GM18502 (cell line): Measurements from ENCODE around the gene NOTCH3.

Experiments
- ATAC-seq: cut with Tn5 transposase; IDR thresholded peaks from one replicate; pipeline ENCODE4 v1.9.1; 2021; ENCODE audit warnings: mild to moderate bottlenecking; ENCODE audit not compliant: unreplicated experiment, poor library complexity

NOTCH3 gene

DNA sequence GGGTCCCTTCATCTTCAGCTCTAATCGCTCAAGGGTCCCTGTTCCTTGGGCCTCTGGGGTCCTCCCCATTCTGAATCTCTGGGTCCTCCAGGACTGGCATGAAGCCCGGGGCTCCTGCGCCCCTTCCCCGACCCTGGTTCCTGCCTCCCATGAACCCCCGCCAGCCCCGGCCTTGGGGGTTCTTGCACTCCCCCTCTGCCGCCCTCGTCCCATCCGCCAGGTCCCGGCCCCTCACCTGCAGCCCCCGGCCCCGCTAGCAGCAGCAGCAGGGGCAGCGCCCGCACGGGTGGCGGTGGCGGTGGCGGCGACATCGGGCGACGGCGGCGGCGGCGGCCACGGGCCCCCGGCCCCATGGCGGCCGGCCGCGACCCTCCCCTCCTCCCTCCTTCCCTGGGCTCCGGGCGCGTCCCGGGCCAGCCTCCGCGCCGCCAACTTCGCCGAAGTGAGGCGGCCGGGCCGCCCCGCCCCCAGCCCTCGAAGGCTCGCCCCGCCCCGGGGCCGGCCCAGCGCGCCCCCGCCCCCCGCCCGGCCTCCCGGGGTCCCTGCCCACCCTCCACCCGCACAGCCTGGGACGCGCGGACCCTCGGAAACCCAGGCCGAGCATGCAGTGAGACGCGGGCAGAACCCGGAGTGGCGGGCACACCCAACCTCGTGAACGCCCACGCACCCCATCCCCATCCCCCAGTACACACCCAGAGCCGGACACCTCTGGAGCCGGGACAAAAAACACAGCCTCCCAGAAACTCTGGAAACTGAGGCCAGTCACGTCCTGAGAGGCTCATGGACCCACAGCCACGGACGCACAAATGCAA, at the start of gene NOTCH3:
Gene NOTCH3, minus strand, starts transcription at position 443 of the 812 bp plus-strand sequence. Its CDS starts 90 bp downstream, at position 353.
- ATAC-seq = no peak

DNA sequence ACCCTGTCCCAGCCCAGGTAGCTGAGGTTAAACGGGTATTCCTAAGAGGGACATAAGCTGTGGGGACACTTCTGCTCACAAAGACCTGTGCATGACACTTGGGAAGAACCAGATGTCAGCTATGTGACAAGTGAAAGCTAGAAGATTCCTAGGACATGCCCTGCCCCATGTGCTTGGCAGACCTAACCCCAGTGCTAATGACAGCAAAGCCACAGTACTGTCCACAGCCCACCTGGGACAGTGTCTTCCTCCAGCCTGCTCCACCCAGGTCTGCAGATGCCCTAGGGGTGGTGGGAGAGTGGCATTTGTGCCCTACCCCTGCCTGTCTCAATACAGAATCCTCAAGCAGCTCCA, 49.8 kb upstream of the NOTCH3 start:
- no peak for ATAC-seq

DNA sequence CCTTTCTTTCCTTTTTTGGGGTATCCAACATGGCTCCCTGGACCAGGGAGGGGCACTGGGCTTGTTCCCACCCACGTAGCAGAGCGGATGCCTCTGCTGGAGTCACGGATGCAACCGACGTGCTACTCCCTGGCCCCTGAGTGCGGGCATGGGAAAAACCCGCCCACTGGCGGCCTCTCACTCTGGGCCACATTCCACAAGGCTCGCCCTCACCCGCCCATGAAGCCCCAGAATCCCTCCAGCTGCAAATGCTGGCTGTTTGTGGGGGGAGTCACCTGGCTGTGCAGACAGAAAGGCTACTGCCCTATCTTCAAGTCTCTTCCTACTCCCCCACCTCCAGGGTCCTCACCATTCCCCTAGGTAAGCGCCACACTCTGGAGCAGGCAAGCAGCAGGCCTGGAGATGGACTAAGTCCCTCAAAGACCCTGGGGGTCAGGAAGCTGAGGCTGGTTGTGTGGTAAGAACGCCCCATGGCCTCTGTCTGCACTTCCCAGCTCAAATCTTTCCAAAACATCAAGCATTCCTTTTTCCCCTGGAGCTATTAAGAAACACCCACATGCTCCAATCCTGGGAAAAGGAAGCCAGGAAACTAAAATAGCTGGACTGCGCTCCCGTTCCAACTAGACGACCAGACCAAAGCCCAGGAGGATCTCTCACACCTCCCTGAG, 49.3 kb upstream of the NOTCH3 start:
- no peak for ATAC-seq

DNA sequence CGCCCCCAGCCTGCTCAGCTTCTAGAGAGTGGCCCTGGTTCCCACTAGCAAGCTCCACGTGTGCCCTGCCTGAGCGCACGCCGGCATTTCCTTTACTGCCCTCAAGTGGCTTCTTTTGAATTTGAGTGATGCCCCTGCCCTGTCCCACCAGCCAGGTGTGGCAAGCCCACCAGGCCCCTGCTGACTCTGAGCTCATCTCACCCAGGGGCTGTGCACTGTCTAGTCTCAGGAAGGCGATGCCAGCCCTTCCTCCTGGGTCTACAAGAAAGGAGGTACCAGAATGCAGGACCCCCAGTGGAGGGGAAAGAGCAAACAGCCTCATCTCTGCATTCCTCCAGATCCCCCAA, 48.7 kb upstream of the NOTCH3 start:
- ATAC-seq = no peak

DNA sequence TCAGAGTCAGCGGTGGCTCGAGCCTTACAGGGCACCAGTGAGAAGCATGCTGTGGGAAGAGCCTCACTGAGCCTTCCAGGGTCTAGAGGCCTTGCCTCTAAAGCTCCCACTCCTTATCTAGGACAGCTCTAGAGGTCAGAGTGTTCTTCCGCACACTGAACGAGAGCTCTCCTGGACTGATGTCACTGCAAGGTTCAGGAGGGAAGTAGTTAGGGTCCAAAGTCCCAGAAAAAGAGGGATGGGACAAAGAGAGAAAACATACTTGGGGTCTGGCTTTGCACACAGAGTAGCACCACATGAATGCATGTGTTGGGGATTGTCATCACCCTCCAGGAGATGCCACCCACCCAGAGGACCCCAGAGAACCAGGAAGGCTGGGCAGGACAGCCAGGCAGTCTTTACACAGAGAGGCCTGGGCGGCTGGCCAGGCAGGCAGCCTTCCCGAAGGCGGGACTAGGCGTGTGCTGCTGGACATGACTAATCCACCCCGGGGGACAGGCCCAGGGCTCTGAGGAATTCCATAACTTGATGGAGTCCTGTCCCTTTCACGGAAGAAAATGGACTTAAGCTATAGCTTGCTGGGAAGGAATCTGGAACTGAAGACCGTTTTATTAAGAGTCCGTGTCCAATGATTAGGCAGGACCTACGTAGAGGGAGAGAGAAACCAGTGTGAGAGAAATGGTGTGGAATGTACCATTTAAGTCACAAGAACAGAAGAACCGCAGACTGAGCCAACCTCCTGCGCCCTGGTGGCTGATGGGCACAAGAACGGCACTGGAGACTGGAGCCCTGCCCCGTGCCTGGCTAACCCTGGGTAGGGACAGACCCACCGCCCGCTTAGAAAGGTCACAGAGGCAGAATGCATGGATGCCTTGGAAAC, 48.1 kb upstream of the NOTCH3 start:
- ATAC-seq = no peak

DNA sequence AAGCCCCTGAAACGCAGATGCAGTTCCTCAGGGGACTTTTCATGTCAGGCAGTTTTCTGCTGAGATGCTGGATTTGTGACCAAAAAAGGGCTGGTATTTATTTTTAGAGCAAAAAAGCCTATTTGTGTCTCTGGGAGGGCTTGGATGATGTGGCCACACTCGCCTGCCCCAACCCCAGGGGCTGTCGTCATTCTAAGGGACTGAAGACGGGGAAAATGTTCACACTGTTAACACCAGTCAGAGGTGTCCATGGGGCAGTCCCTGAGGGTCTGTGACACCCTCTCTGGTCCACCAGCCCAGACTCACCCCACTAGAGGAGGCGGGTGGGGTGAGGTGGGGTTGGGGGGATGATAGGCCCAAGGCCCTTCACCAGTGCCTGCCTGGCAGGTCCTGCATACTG, 47.3 kb upstream of the NOTCH3 start:
- ATAC-seq = no peak

DNA sequence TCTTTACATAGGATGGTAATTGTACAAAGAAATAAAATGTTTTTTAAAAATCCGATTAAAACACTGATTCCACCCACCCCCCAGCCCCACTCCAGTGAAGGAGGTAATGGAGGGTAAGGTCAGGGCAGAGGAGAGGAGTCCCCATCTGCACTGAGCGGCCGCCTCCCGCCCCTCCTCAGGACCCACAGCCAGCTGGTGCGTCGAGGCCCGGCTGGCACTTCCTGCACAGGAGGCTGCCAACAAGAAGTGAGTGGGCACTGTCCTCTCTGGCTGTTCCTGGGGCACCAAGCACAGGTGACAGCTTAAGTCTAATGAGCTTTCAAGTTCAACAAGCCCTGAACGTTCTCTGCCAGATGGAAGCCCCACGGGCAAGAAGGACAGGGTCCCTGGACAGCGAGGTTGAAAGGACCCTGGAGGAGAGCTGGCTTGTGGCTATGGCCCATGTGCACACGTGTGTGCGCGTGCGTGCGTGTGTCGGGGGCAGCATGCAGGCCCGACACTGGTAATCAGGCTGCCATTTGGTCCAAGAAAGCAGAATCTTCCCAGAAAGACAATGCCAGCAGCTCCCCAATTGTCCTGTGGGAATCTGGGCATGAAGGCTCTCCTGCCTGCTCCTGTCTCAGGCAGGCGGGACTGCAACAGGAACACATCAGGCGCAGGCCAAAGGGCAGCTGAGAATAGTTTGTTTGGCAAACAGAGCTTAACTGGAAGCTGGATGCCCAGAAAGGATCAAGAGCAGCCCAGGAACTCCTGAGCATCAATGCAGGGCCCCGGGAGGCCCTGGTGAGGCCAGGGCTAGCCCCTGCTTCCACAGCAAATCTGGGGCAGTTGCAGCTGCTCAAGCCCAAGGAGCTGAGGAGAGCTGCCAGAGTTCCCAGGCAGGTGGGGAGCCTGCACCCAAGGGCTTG, 46.6 kb upstream of the NOTCH3 start:
- no peak for ATAC-seq

DNA sequence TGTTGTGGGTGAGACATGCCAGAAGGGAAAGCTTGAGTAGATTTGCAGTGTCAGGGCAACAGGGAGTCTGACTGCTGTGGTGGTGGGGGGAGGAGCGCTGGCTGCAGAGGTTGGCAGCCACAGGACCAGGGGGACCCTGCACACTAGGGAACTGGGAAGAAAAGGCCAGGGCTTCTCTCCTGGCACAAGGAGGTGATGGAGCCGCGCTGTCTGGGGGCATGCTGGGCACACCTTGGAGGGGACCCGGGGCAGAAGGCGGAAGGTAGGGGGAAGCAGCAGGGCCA, 45.3 kb upstream of the NOTCH3 start:
- ATAC-seq = no peak

DNA sequence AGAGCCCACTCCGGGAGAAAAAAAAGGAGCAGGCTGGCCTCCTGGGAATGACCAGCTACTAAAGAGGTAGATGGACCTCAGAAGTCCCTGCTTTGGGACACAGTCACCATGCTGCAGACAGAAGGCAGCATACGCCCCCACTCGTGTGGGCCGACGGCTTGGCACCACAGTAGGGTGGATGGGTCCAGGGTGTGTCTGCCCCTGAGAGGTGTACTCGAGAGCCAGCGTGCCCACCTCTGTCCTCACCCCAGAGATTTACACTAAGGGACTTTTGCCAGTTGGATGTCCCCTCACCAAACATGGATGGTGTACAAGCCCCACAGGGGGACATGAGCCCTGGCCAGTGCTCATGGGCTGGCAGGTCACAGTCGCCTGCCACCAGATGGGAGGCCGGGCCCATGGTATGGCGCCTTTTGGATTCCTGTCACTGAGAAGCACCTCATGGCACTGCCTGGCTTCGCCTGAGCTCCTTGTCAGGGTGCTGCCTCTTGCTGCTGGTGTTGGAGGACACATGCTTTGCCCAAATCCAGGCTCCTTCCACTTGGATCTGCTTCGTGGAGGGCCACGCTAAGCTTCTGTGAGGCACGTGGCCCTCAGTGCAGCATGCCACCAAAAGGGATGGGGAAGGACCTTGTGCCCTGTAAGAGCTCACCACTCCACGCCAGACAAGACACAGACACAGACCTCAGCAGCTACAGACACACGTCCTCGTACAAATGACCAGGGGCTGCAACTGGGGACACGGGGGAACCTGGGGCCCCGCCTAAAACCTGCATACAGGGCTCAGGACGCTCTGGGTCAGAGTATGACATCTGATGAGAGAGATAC, 44.8 kb upstream of the NOTCH3 start:
- no peak for ATAC-seq

DNA sequence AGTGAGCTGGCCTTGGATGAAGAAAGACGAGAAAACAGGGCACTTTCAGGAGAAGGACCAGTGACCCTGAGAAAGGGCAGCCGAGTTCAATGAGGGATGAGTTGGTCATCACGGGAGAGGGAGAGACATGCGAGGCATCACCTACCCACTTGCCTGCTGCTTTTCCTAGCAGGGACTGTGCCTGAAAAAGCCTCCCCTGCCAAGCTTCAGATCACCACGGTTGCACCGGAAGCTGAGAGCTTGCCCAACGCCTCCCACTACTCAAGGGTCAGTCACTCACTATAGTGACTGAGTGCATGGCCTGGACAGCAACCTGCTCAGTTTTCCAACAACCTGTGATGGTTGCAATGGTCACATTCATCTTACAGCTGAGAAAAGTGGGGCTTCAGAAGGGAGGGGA, 44.0 kb upstream of the NOTCH3 start:
- ATAC-seq = no peak

DNA sequence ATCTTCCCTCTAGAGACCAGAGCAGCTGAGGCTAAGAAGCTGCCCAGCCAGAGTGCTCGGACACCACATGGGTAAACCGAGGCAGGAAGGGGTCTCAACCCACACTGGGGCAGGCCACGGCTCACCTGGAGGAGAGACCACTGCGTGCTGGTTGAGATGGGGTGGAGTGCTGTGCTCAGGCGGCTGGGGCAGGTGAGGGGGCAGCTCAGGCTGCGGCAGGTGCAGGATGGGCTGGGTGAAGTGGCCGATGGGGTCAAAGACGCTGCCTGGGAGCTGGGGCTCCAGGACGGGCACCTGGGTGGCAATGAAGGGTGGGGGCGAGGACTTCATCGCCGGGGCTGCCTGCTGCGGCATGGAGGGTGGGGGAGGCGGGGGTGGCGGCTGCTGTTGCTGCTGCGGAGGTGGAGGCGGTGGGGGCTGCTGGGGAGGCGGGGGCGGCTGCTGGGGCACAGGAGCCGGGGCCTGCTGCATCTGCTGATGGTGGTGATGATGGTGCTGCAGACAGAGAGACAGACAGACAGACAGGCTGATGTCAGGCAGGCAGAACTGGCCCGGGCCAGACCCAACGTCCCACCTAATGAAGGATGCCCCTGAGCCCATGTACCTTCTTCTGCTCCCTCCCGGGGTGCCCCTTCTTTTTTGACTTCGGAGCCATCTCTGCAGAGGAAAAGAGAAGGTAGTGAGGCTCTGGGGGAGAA, 43.5 kb upstream of the NOTCH3 start:
- ATAC-seq = no peak

DNA sequence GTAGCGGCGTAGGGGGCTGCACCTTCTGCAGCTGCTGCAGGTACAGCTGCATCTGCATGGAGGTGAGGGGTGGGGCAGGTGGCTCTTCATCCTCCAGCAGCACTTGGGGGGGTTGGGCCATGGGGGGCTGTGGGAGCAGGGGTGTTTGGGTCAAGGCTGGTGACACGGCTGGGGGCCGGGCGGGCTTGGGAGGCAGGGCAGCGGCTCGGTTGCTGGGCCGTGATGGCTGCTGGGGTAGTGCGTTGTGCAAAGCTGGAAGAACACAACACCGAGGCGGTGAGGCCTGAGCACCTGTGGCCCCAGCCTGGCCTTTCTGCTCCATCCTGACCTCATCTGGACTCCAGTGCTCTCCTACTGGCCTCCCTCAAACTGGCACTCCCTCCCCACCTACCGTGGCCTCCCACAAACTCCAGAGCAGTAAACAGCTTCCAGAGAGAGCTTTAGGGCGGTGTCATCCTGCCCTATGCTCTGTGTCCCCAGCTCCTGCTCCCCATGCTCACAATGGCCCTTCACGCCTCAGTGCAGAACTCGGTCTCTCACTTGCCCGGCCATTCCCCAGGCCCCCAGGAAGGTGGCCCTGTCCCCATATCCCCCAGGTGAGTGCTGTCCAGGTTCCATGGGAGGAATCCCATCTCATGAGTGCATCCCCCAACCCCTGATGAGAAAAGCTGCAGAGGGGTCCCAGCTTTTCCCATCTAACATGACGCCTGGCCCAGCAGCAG, 42.6 kb upstream of the NOTCH3 start:
- no peak for ATAC-seq

DNA sequence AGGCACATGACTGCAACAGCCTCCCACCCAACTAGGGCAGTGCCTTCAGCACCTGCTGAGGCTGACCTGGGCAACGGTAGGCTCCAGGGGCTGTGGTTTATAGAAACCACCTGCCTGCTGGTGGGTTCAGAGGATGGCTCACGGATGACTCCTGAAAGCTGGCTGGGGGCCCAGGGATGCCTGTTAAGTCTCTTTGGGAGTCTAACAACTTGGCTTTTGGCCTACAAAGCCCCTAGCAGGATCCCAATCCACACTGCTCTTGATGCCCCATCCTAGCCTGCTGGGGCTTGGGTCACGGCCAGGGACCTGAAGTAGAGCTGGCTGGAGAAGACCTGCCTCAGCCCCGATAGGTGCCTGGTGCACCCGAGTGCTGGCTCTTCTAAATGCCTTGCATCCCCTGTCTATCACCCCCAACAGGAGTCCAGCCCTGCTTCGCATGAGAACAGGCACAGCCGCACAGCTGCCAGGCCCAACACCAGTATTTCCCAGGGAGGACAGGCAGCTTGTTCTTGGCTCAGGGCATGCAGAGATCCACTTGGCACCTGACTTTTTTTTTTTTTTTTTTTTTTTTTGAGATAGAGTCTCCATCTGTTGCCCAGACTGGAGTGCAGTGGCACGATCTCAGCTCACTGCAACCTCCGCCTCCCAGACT, 40.6 kb upstream of the NOTCH3 start:
- ATAC-seq = no peak

DNA sequence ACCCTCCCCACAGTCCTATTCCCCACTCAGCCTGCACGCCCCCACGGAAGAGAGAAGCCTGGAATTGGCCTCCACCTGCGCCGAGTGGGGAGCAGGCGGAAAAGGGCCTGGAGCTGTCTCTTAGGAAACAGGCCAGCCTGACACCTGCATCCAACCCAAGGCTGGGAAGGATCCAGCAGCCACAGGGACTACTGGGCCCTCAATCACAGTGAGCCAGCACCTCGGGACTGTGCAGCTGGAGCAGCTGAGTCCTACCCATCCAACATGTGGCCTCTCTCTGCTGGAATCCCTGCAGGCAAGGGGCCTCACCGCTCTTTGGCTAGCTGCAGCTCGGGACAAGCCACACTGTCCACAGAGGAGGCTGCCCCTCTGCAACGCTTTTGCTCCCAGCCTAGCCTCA, 39.7 kb upstream of the NOTCH3 start:
- ATAC-seq = no peak

DNA sequence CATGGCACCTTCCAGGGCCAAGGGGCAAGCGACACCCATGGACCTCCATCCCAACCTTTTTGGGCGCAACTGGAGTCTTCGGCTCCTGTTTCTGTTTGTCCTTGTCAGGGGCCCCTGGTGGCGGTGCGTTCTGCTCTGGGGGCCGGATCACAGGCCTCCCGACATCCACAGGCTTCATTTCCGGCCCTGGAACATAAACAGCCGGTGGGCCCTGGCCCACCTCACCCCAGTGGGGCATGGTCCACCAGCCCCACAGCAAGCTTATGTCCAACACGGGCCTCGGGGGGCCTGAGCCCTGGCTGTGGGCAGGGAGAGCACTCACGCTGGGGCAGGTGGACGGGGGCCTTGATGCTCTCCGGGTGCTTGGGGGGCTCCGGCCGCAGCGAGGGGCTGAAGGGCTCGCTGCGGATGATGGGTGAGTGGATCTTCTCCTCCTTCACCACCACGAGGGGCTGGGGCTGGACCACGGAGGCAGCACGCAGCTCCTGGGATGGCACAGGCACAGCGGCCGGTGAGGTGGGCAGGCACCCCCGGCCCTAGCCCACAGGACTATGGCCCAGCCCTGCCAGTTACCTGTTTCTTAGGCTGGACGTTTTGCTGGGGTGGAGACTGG, 38.6 kb upstream of the NOTCH3 start:
- ATAC-seq = no peak

DNA sequence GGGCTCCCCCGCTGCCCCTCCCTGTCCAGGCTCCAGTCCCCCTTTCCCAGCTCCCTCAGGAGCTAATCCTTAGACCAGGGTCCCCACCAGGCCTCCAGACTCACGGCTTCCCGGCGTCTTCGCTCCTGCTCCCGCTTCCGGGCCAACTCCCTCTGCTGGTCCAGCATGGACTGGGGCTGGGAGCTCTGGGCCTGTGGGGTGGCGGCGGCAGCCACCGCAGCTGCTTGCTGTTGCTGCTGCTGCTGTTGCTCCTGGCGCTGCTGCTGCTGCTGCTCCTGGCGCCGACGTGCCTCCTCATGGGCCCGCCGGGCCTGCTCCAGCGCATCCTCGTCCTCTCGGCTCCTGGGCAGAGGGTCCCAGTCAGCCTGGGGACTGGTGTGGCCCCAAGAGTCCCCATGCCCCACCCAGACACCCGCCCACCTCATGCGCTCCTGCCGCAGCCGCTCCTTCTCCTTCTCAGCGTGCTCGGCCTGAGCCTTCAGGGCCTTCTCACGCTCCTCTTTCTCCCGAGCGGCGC, 37.9 kb upstream of the NOTCH3 start:
- ATAC-seq = no peak
